Right renal pelvis (tissue), 4 donors: Measurements from ENCODE around the gene TRMU. TPM values are rescaled to one million over a fixed set of nuclear protein-coding genes. Genes with fewer than 3 reads are reported as not detected.

Experiments used
- DNase-seq, 4 donors: peaks; one replicate each; pipeline ENCODE4 v3.0.0-alpha.2; 2013; ENCODE audit warnings: low read depth in 4 of 4, low spot score in 3 of 4, missing footprints in 1 of 4
- polyA plus RNA-seq, 4 donors: library from polyadenylated mRNA; unstranded; fragments of 120-200 nt; gene quantifications; one replicate each; pipeline ENCODE4 v1.2.1, GENCODE V29; 2013; ENCODE audit not compliant: insufficient read length in 4 of 4

The TRMU gene
- polyA plus RNA-seq, 4 donors: 44.0 to 54.8 (median 49.9) TPM

- no peak for DNase-seq
These were observed 19.4 kb downstream of the TRMU start for GRCh38 chr22:46354993-46355305.

GRCh38 chr22:46355369-46355995 lies 20.0 kb downstream of the TRMU start:
- DNase-seq: no peak

- DNase-seq: no peak
These were observed 20.5 kb downstream of the TRMU start for GRCh38 chr22:46355996-46356471.

- DNase-seq: no peak
These were observed 21.3 kb downstream of the TRMU start for GRCh38 chr22:46356496-46357480.

- no peak for DNase-seq
These were observed 22.4 kb downstream of the TRMU start for GRCh38 chr22:46357711-46358520.

GRCh38 chr22:46358766-46359165 lies 23.3 kb downstream of the TRMU start:
- DNase-seq: no peak

GRCh38 chr22:46359362-46359761 lies 23.8 kb downstream of the TRMU start:
- no peak for DNase-seq

- DNase-seq: no peak
These were observed 24.6 kb downstream of the TRMU start for GRCh38 chr22:46360097-46360496.

- DNase-seq: no peak
These were observed 25.4 kb downstream of the TRMU start for GRCh38 chr22:46360891-46361290.

GRCh38 chr22:46361826-46362202 lies 26.3 kb downstream of the TRMU start:
- DNase-seq: no peak

- no peak for DNase-seq
These were observed 26.9 kb downstream of the TRMU start for GRCh38 chr22:46362203-46362933.

GRCh38 chr22:46362934-46363515 lies 27.5 kb downstream of the TRMU start:
- DNase-seq: no peak

GRCh38 chr22:46363611-46364321 lies 28.3 kb downstream of the TRMU start:
- no peak for DNase-seq

- DNase-seq: no peak
These were observed 29.0 kb downstream of the TRMU start for GRCh38 chr22:46364341-46365165.

GRCh38 chr22:46365166-46365624 lies 29.7 kb downstream of the TRMU start:
- no peak for DNase-seq

GRCh38 chr22:46366327-46366731 lies 30.8 kb downstream of the TRMU start:
- no peak for DNase-seq

- no peak for DNase-seq
These were observed 31.5 kb downstream of the TRMU start for GRCh38 chr22:46366801-46367706.
